ENCODE data around the gene ODAD4.

The ODAD4 gene

GRCh38 chr17:41905172-41905571 is 25.2 kb upstream of the ODAD4 start:
- H3K4me3 ChIP-seq (ENCODE audit: low read depth, low read length), result no peak overlapping the region
- DNase-seq (ENCODE audit: low read depth), result no peak
- TF ChIP-seq, protein P1, sequence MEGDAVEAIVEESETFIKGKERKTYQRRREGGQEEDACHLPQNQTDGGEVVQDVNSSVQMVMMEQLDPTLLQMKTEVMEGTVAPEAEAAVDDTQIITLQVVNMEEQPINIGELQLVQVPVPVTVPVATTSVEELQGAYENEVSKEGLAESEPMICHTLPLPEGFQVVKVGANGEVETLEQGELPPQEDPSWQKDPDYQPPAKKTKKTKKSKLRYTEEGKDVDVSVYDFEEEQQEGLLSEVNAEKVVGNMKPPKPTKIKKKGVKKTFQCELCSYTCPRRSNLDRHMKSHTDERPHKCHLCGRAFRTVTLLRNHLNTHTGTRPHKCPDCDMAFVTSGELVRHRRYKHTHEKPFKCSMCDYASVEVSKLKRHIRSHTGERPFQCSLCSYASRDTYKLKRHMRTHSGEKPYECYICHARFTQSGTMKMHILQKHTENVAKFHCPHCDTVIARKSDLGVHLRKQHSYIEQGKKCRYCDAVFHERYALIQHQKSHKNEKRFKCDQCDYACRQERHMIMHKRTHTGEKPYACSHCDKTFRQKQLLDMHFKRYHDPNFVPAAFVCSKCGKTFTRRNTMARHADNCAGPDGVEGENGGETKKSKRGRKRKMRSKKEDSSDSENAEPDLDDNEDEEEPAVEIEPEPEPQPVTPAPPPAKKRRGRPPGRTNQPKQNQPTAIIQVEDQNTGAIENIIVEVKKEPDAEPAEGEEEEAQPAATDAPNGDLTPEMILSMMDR (IDR thresholded peaks at IDR 0.05; ENCODE audit: insufficient read depth, low read depth, low read length, missing control alignments), result no peak

GRCh38 chr17:41906465-41907184 is 23.8 kb upstream of the ODAD4 start:
- no peak overlapping the region for H3K4me3 ChIP-seq (ENCODE audit: low read depth, low read length)
- TF ChIP-seq, protein P1 (IDR thresholded peaks at IDR 0.05; ENCODE audit: insufficient read depth, low read depth, low read length, missing control alignments), result no peak
- no peak for DNase-seq (ENCODE audit: low read depth)

DNA sequence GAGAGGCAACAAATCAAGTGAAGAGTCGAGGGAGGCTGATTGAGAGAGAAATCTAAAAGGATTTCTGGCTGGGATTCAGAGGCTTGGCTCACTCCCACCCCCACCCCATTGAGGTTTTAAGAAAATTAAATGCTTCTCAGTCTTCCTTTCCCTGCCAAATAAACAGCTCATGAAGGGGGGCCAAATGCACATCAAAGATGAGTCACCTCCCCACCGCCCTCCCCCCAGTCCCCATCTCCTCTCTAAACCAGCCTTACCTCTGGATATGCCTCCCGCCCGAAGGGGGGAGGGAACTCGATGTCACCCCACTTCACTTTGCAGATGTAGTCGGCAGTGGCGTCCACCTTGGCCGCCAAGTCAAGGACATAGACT is 23.2 kb upstream of the ODAD4 start:
- H3K4me3 ChIP-seq (ENCODE audit: low read depth, low read length), result no peak overlapping the region
- DNase-seq (ENCODE audit: low read depth), result no peak
- TF ChIP-seq, protein P1 (IDR thresholded peaks at IDR 0.05; ENCODE audit: insufficient read depth, low read depth, low read length, missing control alignments), result no peak

GRCh38 chr17:41907633-41908539 is 22.5 kb upstream of the ODAD4 start:
- H3K4me3 ChIP-seq (ENCODE audit: low read depth, low read length), result no peak overlapping the region
- TF ChIP-seq, protein P1 (IDR thresholded peaks at IDR 0.05; ENCODE audit: insufficient read depth, low read depth, low read length, missing control alignments), result no peak
- no peak for DNase-seq (ENCODE audit: low read depth)

DNA sequence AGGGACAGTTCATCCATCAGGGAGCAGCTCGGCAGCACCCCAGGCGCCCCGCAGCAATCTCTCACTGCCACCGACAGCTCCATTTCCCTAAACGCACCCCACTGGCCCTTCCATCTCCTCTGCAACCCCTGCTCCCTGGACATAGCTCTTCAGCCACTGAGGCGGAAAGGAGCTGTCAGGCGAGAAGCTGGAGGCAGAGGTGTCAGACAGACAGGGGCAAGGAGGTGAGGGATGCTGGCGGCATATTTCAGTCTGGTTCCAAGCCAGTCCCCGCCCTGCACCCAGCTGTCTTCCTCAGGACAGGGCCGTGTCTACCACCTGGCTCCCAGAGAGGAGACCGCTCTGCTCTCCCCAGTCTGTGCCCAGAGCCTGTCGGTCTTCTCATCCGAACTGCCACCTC is 21.3 kb upstream of the ODAD4 start:
- TF ChIP-seq, protein P1 (IDR thresholded peaks at IDR 0.05; ENCODE audit: insufficient read depth, low read depth, low read length, missing control alignments), result no peak
- H3K4me3 ChIP-seq (ENCODE audit: low read depth, low read length), result no peak overlapping the region
- DNase-seq (ENCODE audit: low read depth), result no peak

DNA sequence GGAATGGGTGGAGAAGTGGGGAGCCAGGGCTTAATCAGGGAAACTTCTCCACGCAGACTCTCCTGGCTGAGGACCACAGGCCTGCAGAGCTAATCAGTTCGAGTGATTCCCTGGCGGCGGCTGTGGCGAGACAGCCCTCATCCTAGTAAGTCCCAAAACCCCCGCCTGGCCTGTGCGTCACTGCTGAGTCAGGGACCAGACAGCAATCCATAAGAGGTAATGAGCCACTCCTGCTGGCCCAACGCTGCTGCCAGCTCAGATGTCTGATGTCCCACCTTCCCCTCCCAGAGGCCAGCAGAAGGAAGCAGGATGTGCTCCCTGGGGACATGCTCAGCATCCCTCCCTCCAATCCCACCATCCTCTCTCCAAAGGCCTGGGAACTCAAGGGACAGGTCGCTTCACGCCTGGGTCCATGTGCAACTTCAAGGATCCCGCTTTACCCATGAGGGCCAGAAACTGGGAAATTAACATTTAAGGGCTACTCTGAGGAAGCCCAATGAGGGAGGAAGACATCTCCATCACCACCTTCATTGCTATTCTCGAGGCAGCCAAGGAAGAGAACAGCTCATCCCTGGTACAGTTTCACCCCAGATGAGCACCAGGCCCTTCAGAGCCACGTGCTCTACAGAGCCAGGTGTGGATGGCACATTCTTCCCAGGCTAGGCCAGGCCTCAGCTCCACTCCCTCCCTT is 19.6 kb upstream of the ODAD4 start:
- TF ChIP-seq, protein P1 (IDR thresholded peaks at IDR 0.05; ENCODE audit: insufficient read depth, low read depth, low read length, missing control alignments), result no peak
- DNase-seq (ENCODE audit: low read depth), result no peak
- H3K4me3 ChIP-seq (ENCODE audit: low read depth, low read length), result no peak overlapping the region

Measured in GM12865 (cell line).